HG02973 (cell line): ENCODE data around the gene TRIM59.

ENCODE experiments used
- ATAC-seq: cut with Tn5 transposase; IDR thresholded peaks from one replicate; pipeline ENCODE4 v1.9.1; 2021; ENCODE audit warnings: moderate library complexity; ENCODE audit not compliant: unreplicated experiment

The TRIM59 gene

GRCh38 chr3:160403796-160404470 is 45.7 kb downstream of the TRIM59 start:
- ATAC-seq: no peak

GRCh38 chr3:160403028-160403545 is 46.5 kb downstream of the TRIM59 start:
- no peak for ATAC-seq

DNA sequence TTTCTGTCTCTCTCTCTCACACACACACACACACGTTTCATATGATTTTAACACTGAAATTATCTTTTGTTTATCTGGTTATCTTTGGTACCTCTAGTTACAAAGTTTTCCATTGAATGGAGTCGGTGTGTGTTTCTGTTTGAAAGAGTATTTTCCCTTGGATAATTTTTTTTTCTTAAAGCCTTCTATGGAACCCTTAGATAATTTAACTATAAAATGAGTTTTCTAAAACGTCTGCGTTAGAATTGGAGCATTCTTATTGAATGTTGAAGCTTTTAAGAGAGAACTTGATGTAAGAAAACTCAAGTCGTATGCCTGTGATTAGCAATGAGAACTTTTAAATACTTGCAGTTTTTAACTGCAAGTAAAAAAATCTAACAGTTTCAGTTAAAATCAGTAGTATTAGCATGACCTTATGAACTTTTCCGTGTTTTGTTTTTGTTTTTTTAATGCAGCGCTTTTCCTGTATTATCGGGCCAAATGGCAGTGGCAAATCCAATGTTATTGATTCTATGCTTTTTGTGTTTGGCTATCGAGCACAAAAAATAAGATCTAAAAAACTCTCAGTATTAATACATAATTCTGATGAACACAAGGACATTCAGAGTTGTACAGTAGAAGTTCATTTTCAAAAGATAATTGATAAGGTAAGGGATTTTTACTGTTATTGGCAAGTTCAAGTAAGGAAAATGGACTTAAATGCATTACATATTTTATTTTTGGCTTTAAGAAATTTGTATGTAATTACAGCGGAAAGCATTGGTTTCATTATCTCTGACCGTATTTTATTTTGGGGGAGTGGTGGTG is 47.2 kb downstream of the TRIM59 start:
- ATAC-seq: no peak

GRCh38 chr3:160401291-160402095 is 48.1 kb downstream of the TRIM59 start:
- no peak for ATAC-seq

DNA sequence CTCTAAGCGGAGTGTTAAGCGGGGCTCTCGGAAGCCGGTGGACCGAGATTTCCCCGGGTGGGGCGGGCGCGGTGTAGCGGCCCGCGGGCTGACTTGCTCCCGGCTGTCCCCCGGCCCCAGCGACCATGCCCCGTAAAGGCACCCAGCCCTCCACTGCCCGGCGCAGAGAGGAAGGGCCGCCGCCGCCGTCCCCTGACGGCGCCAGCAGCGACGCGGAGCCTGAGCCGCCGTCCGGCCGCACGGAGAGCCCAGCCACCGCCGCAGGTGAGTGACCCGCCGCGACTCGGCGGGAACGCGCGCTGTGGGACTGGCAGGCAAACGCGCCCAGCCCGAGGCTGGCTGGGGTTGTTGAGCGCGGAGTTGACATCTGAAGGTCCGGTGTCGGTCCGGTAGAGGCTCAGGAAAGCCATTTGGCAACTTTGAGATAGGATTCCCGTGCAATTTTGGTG is 48.9 kb downstream of the TRIM59 start:
- no peak for ATAC-seq

DNA sequence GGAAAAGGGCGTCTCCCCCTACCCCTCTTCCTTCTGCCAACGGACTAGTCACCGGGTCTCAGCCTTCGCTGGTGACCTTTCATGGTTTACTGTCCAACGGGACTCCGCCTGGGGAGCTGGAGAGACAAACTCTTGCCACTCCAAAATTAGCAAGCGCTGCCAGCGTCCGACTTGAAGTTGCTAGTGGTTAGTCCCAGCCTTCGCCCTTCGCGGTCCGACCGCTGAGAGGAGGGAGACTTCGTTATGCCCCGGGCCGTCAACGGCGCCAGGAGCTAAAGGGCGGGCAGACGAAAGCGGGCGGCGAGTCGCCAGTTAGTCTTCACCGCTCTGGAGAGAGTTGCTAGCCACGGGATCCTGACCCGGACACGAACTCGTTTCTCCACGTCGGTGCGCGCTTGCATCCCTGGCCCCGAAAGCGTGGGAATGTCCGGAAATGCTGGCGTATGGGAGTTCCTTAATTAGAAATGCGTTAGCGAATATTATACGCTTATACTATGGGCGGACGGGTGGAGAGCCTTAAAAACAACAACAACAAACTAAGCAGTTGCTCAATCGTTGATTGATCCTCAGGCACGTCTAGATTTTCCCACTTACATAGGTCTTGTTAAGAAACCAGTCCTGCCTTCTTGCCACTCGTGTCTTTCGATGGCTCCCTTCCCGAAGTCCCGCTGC is 49.4 kb downstream of the TRIM59 start:
- ATAC-seq: peak; percentile 12

- ATAC-seq: peak; percentile 92
Measured at GRCh38 chr3:160399125-160400029, 50.2 kb downstream of the TRIM59 start, which contains the start of the genes IFT80 and SMC4. IFT80 (minus strand) TSS chr3:160399225; CDS start chr3:160384600, 14,625 bp downstream. SMC4 (plus strand) TSS chr3:160399650; CDS start chr3:160400827, 1,177 bp downstream.

DNA sequence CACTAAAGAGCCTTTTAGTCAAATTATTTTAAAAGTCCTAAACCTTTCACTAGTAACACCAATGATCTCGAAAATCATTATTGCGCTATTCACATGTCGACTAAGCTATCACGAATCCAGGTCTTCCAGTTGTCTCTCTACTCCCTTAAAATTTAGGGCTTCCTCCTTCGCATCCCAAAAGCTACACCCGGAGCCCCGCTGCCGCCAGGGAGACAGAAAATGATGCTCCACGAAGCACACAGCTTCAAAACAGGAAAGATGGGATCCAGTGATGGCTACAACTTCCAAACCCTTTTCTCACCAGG is 50.8 kb downstream of the TRIM59 start:
- peak; percentile 3 for ATAC-seq

DNA sequence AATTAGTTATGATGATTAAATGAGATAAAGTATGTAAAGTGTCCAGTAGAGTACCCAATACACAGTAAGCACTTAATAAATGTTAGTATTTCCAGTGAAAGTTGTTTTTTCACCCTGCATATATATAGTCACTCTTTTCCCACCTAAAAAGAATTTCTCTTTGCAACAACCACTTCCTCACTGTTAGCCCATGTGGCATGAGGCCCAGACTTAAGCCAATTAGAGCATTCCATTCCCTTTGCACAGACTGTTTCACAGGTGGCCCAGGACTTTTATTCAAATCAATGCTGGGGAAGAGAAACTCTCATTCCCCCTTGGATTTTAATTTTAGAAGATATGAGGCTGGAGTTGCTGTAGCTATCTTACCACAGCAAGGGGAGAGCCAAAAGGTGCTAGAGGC is 54.3 kb downstream of the TRIM59 start:
- no peak for ATAC-seq

DNA sequence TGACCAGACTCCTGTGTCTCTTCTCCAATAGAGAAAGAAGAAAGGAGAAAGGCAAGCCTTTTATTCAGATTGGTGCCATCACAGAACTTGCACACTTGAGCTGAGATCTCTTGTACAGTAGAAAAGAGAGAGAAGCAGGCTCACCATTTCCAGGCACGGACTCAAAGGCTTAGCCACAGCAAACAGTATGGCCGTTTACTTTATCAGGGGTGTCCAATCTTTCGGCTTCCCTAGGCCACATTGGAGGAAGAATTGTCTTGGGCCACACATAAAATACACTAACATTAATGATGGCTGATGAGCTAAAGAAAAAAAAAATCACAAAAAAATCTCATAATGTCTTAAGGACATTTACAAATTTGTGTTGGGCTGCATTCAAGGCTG is 55.6 kb downstream of the TRIM59 start:
- ATAC-seq: no peak

DNA sequence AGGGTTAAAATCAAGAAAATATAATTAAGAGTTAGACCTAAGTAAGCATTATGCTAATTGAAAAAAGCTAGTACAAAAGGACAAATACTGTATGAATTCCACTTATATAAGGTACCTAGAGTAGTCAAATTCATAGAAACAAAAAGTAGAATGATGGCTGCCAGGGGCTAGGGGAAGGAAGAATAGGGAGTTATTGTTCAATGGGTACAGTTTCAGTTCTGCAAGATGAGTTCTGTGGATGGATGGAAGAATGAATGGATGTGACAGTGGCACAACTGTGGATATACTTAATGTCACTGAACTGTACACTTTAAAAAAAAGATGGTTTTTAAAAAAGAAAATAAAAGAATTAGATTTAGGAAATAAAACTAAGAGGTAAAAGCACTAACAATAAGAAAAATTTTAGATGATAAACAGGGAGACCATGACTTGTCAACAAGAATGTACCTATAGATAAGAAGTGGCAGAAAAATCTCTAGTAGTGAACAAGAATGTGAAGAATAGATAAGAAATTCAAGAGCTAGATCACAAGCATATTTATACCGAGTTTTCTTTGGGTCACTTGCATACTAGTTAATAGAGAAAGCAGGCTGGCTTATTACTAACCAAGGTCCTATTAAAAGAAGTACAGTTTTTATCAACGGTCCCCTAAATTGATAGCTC is 56.1 kb downstream of the TRIM59 start:
- no peak for ATAC-seq

- no peak for ATAC-seq
Measured at GRCh38 chr3:160392798-160393197, 56.8 kb downstream of the TRIM59 start.

GRCh38 chr3:160390565-160391138 is 58.9 kb downstream of the TRIM59 start:
- peak; percentile 57 for ATAC-seq
